ENCODE results near the gene EFEMP2. TPM values are rescaled to one million over a fixed set of nuclear protein-coding genes. Genes with fewer than 3 reads are reported as not detected.

The EFEMP2 gene
- total and polyA plus RNA-seq, 10 of the 15 experiments (the other 5 are each of a cell fraction or from before 2014, with no cell fraction given), result 0.24 to 13.2 (median 1.3) TPM; not detected in 1

GRCh38 chr11:65890324-65891218 is 18.0 kb upstream of the EFEMP2 start, which contains the start of gene CCDC85B (continued):
- TF ChIP-seq MLLT1 (IDR thresholded peaks at IDR 0.05) (peak; percentile 82), NRF1 (conservative IDR thresholded peaks at IDR 0.05; ENCODE audit: low read depth, low read length) (no peak), NKRF (conservative IDR thresholded peaks at IDR 0.05) (peak; percentile 93), HDAC6 (IDR thresholded peaks at IDR 0.05; ENCODE audit: unreplicated experiment) (peak; percentile 75), MYC (IDR thresholded peaks at IDR 0.05; ENCODE audit: insufficient read depth, insufficient read length, insufficient replicate concordance, low read length, severe bottlenecking) (peak; percentile 90), IKZF1 (conservative IDR thresholded peaks at IDR 0.05) (peak; percentile 84), RUNX3 (IDR thresholded peaks at IDR 0.05; ENCODE audit: low read length) (no peak), ZNF687 (IDR thresholded peaks at IDR 0.05) (peak; percentile 92), ZNF274 (IDR thresholded peaks at IDR 0.05; ENCODE audit: insufficient read depth, insufficient read length) (no peak), CREM (IDR thresholded peaks at IDR 0.05; ENCODE audit: low read depth) (peak; percentile 53)

All from GM12878 (cell line).